Bronchial epithelial cell (primary cell): ENCODE data around the gene ADCY9. TPM values are rescaled to one million over a fixed set of nuclear protein-coding genes. Genes with fewer than 3 reads are reported as not detected.

Experiments used
- DNase-seq: peaks from one replicate; pipeline ENCODE4 v3.0.0-alpha.2; 2010; ENCODE audit warnings: low read depth
- FAIRE-seq: peaks from 2 replicates; lab custom pipeline; 2011; peaks lifted over from hg19 to GRCh38; lab: Jason Lieb, UNC
- H3K27me3 ChIP-seq: 2 replicates; pipeline ENCODE4 v1.5.1; 2011; ENCODE audit warnings: low read length; ENCODE audit not compliant: control insufficient read depth, insufficient read depth
- H3K36me3 ChIP-seq: 2 replicates; pipeline ENCODE4 v1.5.1; 2011; ENCODE audit warnings: low read length; ENCODE audit not compliant: control insufficient read depth, insufficient read depth
- H3K4me3 ChIP-seq: 2 replicates; pipeline ENCODE4 v1.5.1; 2011; ENCODE audit warnings: mild to moderate bottlenecking, low read depth, low read length, control low read depth
- total RNA-seq: library from RNA; depleted of rRNA; stranded (reverse); fragments of >200 nt; gene quantifications from 2 replicates; pipeline ENCODE4 v1.2.1, GENCODE V29; 2014
- TF ChIP-seq, protein P1 (sequence below): IDR thresholded peaks from 2 replicates; pipeline ENCODE4 v1.5.1; 2011; ENCODE audit warnings: mild to moderate bottlenecking, moderate library complexity, low read length, control low read depth, inconsistent platforms; ENCODE audit not compliant: insufficient read depth, severe bottlenecking

The ADCY9 gene
- total RNA-seq, 1 donor from 2014 or later, result 11.3 TPM

DNA sequence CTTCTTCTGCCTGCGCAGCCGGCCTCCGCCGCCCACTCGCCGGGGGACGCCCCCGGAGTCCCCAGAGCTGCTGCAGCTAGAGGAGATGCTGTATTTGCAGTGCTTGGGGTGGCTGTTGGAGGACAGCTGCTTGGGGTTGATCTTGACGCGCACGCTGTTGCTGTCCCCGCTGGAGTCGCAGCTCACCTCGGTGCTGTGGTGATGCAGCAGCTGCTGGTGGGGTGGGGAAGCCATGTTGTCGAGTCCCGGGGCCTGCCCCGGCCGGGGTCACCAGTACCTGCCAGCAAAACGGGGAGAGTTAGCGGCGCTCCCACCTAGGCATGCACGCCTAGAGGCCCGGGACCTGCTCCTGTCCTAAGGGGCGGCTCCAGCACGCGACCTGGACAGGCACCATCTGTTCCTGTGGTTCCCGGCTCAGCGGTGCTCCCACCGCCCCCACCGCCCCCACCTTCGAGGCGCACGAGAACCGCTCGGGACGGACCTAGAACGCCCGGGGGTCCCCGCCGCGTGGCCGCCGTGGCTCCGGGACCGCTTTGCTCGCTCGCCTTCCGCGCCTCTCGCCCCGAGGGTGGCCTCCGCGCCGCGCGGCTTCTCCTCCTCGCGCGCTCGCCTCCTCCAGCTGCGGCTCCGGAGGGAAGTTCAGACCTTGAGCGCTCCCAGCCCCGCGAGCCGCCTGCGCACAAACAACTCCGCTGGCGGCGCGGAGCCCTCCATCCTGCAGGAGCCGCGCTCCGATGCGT, 863 bp downstream of the ADCY9 start:
- TF ChIP-seq, protein P1, sequence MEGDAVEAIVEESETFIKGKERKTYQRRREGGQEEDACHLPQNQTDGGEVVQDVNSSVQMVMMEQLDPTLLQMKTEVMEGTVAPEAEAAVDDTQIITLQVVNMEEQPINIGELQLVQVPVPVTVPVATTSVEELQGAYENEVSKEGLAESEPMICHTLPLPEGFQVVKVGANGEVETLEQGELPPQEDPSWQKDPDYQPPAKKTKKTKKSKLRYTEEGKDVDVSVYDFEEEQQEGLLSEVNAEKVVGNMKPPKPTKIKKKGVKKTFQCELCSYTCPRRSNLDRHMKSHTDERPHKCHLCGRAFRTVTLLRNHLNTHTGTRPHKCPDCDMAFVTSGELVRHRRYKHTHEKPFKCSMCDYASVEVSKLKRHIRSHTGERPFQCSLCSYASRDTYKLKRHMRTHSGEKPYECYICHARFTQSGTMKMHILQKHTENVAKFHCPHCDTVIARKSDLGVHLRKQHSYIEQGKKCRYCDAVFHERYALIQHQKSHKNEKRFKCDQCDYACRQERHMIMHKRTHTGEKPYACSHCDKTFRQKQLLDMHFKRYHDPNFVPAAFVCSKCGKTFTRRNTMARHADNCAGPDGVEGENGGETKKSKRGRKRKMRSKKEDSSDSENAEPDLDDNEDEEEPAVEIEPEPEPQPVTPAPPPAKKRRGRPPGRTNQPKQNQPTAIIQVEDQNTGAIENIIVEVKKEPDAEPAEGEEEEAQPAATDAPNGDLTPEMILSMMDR, result no peak
- DNase-seq (no peak), FAIRE-seq (no peak)
- no peaks in the 10 kb centered on the region for H3K27me3 ChIP-seq
- peak overlapping the region; percentile 53 for H3K4me3 ChIP-seq
- peaks cover 2% of the 10 kb centered on the region for H3K36me3 ChIP-seq

DNA sequence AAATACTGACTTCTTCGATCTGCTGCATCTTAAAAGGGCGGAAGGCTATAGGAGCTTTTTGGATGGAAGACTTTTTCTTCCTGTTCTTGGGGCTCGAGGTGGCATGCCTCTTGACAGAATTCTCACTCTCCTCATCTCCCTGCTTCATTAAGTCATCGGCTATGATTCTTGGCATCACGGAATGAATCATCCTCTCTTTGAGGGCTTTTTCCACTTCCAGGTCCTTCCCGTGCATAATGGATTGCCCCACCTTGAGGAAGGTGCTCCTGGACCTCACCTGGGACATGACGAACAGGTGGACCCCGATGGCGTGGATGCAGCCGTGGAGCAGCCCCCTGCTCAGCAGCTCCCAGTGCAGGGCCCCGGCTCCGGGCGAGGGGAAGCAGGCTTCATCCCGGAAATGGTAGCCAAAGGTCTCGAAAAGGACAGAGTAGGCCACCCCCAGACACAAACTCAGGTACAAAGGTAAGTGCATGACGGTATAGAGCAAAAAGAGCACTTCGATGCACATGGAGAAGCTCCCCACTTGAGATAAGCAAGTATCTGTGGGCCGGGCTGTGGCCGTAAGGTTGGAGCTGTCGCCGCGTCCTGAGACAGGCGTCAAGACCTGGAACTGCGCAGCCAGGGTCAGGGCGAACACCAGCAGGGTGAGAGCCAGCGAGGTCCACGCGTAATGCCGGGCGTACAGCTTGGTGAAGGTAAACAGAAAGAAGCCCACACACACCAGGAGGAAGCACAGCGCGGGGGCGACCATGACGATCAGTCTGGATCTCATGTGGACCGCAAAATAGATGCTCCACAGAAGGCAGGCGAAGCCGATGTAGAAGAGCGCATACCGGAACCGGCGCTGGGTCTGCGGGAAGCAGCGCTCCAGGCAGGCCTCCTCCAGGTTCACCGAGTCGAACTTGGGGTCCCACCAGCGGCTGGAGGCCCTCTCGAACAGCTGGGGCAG, 1.7 kb downstream of the ADCY9 start:
- FAIRE-seq (no peak), DNase-seq (no peak)
- H3K27me3 ChIP-seq, result no peaks in the 10 kb centered on the region
- no peak overlapping the region for H3K4me3 ChIP-seq
- H3K36me3 ChIP-seq, result peaks cover 2% of the 10 kb centered on the region
- TF ChIP-seq, protein P1, result no peak

DNA sequence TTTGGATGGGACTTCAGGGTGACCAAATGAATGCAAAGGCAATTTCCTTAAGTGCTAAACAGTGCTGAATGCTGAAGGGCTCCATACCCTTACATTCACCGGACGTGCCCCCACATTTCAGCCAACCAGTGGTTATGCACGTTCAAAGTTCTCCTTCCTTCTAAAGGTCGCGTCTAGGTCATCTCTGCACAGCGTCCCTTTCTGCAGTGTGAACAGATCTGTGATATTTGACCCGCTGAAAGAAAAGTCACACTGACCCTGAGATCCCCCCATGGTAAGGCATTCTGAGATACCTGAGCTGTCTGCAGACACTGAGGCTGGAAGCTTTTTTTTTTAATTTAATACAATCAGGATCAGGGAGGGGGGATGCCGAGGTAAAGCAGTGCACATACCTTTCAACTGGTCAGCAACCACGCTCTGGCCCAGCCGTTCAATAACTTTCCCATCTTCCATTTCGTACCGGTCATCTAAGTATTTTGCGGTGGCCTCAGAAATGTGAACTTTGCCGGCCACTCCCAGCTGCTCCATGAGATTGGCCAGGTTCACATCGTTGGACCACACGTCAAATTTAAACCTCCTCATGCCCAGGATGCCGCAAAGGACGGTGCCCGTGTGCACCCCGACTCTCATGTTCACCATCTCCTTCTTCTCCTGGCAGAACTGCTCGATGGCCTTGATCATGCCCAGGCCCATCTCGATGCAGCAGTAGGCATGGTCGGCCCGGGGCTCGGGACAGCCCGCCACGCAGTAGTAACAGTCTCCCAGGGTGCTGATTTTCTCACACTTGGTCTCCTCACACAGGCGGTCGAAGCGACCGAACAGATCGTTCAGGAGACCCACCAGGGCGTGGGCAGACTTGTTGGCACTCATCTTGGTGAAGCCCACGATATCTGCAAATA, 2.6 kb downstream of the ADCY9 start:
- FAIRE-seq, result no peak
- peak overlapping the region; percentile 33 for H3K4me3 ChIP-seq
- no peaks in the 10 kb centered on the region for H3K27me3 ChIP-seq
- TF ChIP-seq, protein P1, result no peak
- peaks cover 2% of the 10 kb centered on the region for H3K36me3 ChIP-seq
- no peak for DNase-seq

DNA sequence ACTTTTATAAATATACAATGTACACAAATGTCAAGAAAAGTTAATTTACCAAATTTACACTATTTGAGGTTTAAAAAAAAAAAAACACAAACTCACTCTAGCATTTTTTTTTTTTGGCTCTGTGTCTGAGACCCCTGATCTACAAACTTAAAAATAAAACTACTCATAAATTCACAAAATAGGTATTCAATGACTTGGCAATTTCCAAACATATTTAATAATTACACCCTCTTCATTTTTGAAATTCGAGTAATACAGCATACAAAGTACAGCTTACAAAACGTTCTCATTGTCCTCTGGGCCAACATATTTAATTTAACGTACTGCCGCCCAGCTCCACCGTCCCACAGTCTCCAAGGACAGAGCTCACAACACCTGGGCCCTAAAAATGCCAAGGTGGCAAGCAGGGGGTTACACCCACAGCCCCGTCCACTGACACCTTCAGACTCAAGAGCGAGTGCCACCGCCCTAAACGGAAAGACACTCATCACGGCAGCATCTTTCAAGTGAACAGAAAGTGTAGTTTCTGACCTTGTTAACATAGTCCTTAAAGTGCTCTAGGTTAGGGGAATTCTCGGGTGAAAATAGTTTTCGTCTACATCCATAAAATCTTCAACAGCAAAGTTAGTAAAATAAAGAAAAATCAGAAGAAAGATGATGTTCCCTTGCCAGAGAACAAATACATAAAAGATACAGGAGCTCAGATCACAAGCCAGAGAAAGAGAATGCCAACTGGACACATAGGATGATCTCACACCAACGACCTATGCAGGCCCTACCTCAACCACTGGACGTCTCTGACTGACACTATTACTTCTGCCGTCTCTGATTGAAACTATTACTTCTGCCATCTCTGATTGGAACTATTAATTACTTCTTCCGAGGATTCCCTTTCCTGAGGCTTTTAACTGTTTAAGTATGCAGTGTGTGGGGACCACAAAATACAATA, 4.2 kb downstream of the ADCY9 start:
- DNase-seq (no peak), FAIRE-seq (no peak)
- Histone ChIP-seq H3K36me3 (peaks cover 4% of the 10 kb centered on the region), H3K4me3 (peak overlapping the region; percentile 33), H3K27me3 (no peaks in the 10 kb centered on the region)
- TF ChIP-seq, protein P1, result no peak
